HG03066 (cell line): ENCODE results near the gene CPNE5.

Experiments
- ATAC-seq: cut with Tn5 transposase; IDR thresholded peaks from one replicate; pipeline ENCODE4 v1.9.1; 2021; ENCODE audit warnings: low read depth; ENCODE audit not compliant: unreplicated experiment

Gene CPNE5

GRCh38 chr6:36751091-36751490 is 88.2 kb downstream of the CPNE5 start:
- ATAC-seq = no peak

GRCh38 chr6:36749829-36750489 is 89.3 kb downstream of the CPNE5 start:
- ATAC-seq = no peak

GRCh38 chr6:36746251-36746650 is 93.0 kb downstream of the CPNE5 start:
- no peak for ATAC-seq

- ATAC-seq = no peak
Observed at GRCh38 chr6:36745836-36746235, 93.4 kb downstream of the CPNE5 start.

GRCh38 chr6:36745283-36745682 is 94.0 kb downstream of the CPNE5 start:
- ATAC-seq = no peak

GRCh38 chr6:36744304-36744673 is 95.0 kb downstream of the CPNE5 start:
- no peak for ATAC-seq

- ATAC-seq = no peak
Observed at GRCh38 chr6:36743538-36744303, 95.5 kb downstream of the CPNE5 start.

- ATAC-seq = no peak
Observed at GRCh38 chr6:36743032-36743431, 96.2 kb downstream of the CPNE5 start.

- no peak for ATAC-seq
Observed at GRCh38 chr6:36742146-36742545, 97.1 kb downstream of the CPNE5 start.

- ATAC-seq = no peak
Observed at GRCh38 chr6:36740818-36741179, 98.4 kb downstream of the CPNE5 start.

GRCh38 chr6:36739947-36740817 is 99.1 kb downstream of the CPNE5 start:
- no peak for ATAC-seq

- no peak for ATAC-seq
Observed at GRCh38 chr6:36738108-36738507, 101.1 kb downstream of the CPNE5 start.

GRCh38 chr6:36737043-36737785 is 102.0 kb downstream of the CPNE5 start:
- ATAC-seq = no peak

- ATAC-seq = no peak
Observed at GRCh38 chr6:36735110-36736071, 103.9 kb downstream of the CPNE5 start.

- ATAC-seq = no peak
Observed at GRCh38 chr6:36734486-36735060, 104.7 kb downstream of the CPNE5 start.

- ATAC-seq = no peak
Observed at GRCh38 chr6:36733300-36733699, 105.9 kb downstream of the CPNE5 start.

GRCh38 chr6:36731622-36732310 is 107.5 kb downstream of the CPNE5 start:
- no peak for ATAC-seq
